Measurements from ENCODE around the gene IFI27. TPM values are rescaled to one million over a fixed set of nuclear protein-coding genes. Genes with fewer than 3 reads are reported as not detected.

IFI27 gene
- total RNA-seq, 1 donor from 2014 or later, result 3.8 TPM

- Mint-ChIP-seq H3K4me1 (ENCODE audit: unreplicated experiment) (no peaks in the 10 kb centered on the region), H3K4me3 (ENCODE audit: unreplicated experiment) (no peak overlapping the region), H3K36me3 (ENCODE audit: low read depth, unreplicated experiment) (no peaks in the 10 kb centered on the region), H3K9me3 (ENCODE audit: unreplicated experiment) (no peaks in the 10 kb centered on the region), H3K27me3 (ENCODE audit: unreplicated experiment) (peaks cover 4% of the 10 kb centered on the region), H3K27ac (ENCODE audit: unreplicated experiment) (no peak overlapping the region)
- DNase-seq (ENCODE audit: low spot score), result no peak
- TF ChIP-seq CTCF (IDR thresholded peaks at IDR 0.05; ENCODE audit: unreplicated experiment), result no peak
These were observed 28.5 kb downstream of the IFI27 start for GRCh38 chr14:94139006-94139405.

GRCh38 chr14:94139421-94139820, 28.9 kb downstream of the IFI27 start:
- no peak overlapping the region for H3K4me3 Mint-ChIP-seq (ENCODE audit: unreplicated experiment)
- H3K4me1 Mint-ChIP-seq (ENCODE audit: unreplicated experiment), result peaks cover 1% of the 10 kb centered on the region
- DNase-seq (ENCODE audit: low spot score), result no peak
- no peak overlapping the region for H3K27ac Mint-ChIP-seq (ENCODE audit: unreplicated experiment)
- H3K27me3 Mint-ChIP-seq (ENCODE audit: unreplicated experiment), result peaks cover 4% of the 10 kb centered on the region
- TF ChIP-seq CTCF (IDR thresholded peaks at IDR 0.05; ENCODE audit: unreplicated experiment), result no peak
- no peaks in the 10 kb centered on the region for H3K9me3 Mint-ChIP-seq (ENCODE audit: unreplicated experiment)
- no peaks in the 10 kb centered on the region for H3K36me3 Mint-ChIP-seq (ENCODE audit: low read depth, unreplicated experiment)

GRCh38 chr14:94142247-94142646, 31.7 kb downstream of the IFI27 start:
- TF ChIP-seq CTCF (IDR thresholded peaks at IDR 0.05; ENCODE audit: unreplicated experiment), result no peak
- H3K4me3 Mint-ChIP-seq (ENCODE audit: unreplicated experiment), result no peak overlapping the region
- no peak overlapping the region for H3K27ac Mint-ChIP-seq (ENCODE audit: unreplicated experiment)
- no peak for DNase-seq (ENCODE audit: low spot score)
- H3K4me1 Mint-ChIP-seq (ENCODE audit: unreplicated experiment), result peaks cover 9% of the 10 kb centered on the region
- no peaks in the 10 kb centered on the region for H3K9me3 Mint-ChIP-seq (ENCODE audit: unreplicated experiment)
- H3K36me3 Mint-ChIP-seq (ENCODE audit: low read depth, unreplicated experiment), result no peaks in the 10 kb centered on the region
- H3K27me3 Mint-ChIP-seq (ENCODE audit: unreplicated experiment), result peaks cover 4% of the 10 kb centered on the region

GRCh38 chr14:94142836-94143235, 32.3 kb downstream of the IFI27 start:
- no peak for TF ChIP-seq CTCF (IDR thresholded peaks at IDR 0.05; ENCODE audit: unreplicated experiment)
- H3K27me3 Mint-ChIP-seq (ENCODE audit: unreplicated experiment), result peaks cover 4% of the 10 kb centered on the region

GRCh38 chr14:94143239-94143638, 32.7 kb downstream of the IFI27 start:
- no peak overlapping the region for H3K27ac Mint-ChIP-seq (ENCODE audit: unreplicated experiment)
- TF ChIP-seq CTCF (IDR thresholded peaks at IDR 0.05; ENCODE audit: unreplicated experiment), result peak; percentile 48
- peaks cover 4% of the 10 kb centered on the region for H3K27me3 Mint-ChIP-seq (ENCODE audit: unreplicated experiment)
- no peak overlapping the region for H3K4me3 Mint-ChIP-seq (ENCODE audit: unreplicated experiment)
- H3K4me1 Mint-ChIP-seq (ENCODE audit: unreplicated experiment), result peaks cover 9% of the 10 kb centered on the region
- H3K36me3 Mint-ChIP-seq (ENCODE audit: low read depth, unreplicated experiment), result no peaks in the 10 kb centered on the region
- no peaks in the 10 kb centered on the region for H3K9me3 Mint-ChIP-seq (ENCODE audit: unreplicated experiment)
- DNase-seq (ENCODE audit: low spot score), result peak; percentile 45

More at GRCh38 chr14:94142836-94143235, 32.3 kb downstream of the IFI27 start:
- Mint-ChIP-seq H3K9me3 (ENCODE audit: unreplicated experiment) (no peaks in the 10 kb centered on the region), H3K4me1 (ENCODE audit: unreplicated experiment) (peaks cover 9% of the 10 kb centered on the region), H3K36me3 (ENCODE audit: low read depth, unreplicated experiment) (no peaks in the 10 kb centered on the region), H3K27ac (ENCODE audit: unreplicated experiment) (no peak overlapping the region), H3K4me3 (ENCODE audit: unreplicated experiment) (no peak overlapping the region)
- no peak for DNase-seq (ENCODE audit: low spot score)
